Left ventricle myocardium inferior (tissue), 1 donor: ENCODE data around the gene NAMPT. TPM values are rescaled to one million over a fixed set of nuclear protein-coding genes. Genes with fewer than 3 reads are reported as not detected.

ENCODE experiments used
- DNase-seq: peaks from one replicate; pipeline ENCODE4 v3.0.0-alpha.2; 2020
- H3K27ac ChIP-seq: fragments of 200-600 bp; replicated peaks from 2 replicates; pipeline ENCODE4 v1.8.0; 2021
- H3K27me3 ChIP-seq: fragments of 200-600 bp; 2 replicates; pipeline ENCODE4 v1.8.0; 2021; ENCODE audit warnings: low read depth
- H3K36me3 ChIP-seq: fragments of 200-600 bp; 2 replicates; pipeline ENCODE4 v1.8.0; 2021
- H3K4me1 ChIP-seq: fragments of 200-600 bp; 2 replicates; pipeline ENCODE4 v1.8.0; 2021
- H3K4me3 ChIP-seq: fragments of 200-600 bp; 2 replicates; pipeline ENCODE4 v1.8.0; 2021; ENCODE audit warnings: mild to moderate bottlenecking, moderate library complexity
- H3K9me3 ChIP-seq: fragments of 200-600 bp; replicated peaks from 2 replicates; pipeline ENCODE4 v1.8.0; 2021
- CTCF ChIP-seq: fragments of 200-600 bp; IDR thresholded peaks from 2 replicates; pipeline ENCODE4 v1.8.0; 2021; ENCODE audit warnings: antibody characterized with exemption, mild to moderate bottlenecking, borderline replicate concordance
- intact Hi-C: fragments of 100-400 bp; cut with micrococcal nuclease; formaldehyde crosslinking; loops from one replicate; pipeline ENCODE4 v1.11.0; 2022
- total RNA-seq: library from RNA; stranded (reverse); fragmentation: NEBNext Ultra II Directional; extraction: Animal tissue kit (Norgen Biotek cat#: 25700); gene quantifications from one replicate; pipeline ENCODE4 v1.2.1, GENCODE V29; 2021
- donor health status: DM: no; HTN: yes; CAD: no; lungs with severe emphysema.

The NAMPT gene
- total RNA-seq, 1 donor from 2014 or later: 123 TPM

GRCh38 chr7:106285855-106286492 lies 1.2 kb upstream of the NAMPT start:
- intact Hi-C loops: no loop called here
- Histone ChIP-seq H3K9me3 (no peaks in the 10 kb centered on the region), H3K4me3 (peak overlapping the region; percentile 82), H3K36me3 (no peaks in the 10 kb centered on the region), H3K27ac (peak overlapping the region; percentile 93), H3K4me1 (peaks cover 41% of the 10 kb centered on the region), H3K27me3 (no peaks in the 10 kb centered on the region)
- no peak for DNase-seq
- no peak for TF ChIP-seq CTCF

GRCh38 chr7:106285051-106285854 lies 470 bp upstream of the NAMPT start:
- no peaks in the 10 kb centered on the region for H3K36me3 ChIP-seq
- no peak for TF ChIP-seq CTCF

GRCh38 chr7:106283831-106284713 lies 711 bp downstream of the NAMPT start:
- H3K27ac ChIP-seq: peak overlapping the region; percentile 93
- no peaks in the 10 kb centered on the region for H3K36me3 ChIP-seq
- H3K9me3 ChIP-seq: no peaks in the 10 kb centered on the region
- H3K4me1 ChIP-seq: peaks cover 60% of the 10 kb centered on the region
- intact Hi-C loops: no loop called here
- H3K27me3 ChIP-seq: no peaks in the 10 kb centered on the region
- peak; percentile 60 for DNase-seq
- peak overlapping the region; percentile 82 for H3K4me3 ChIP-seq
- TF ChIP-seq CTCF: no peak

More at GRCh38 chr7:106285051-106285854, 470 bp upstream of the NAMPT start:
- H3K4me3 ChIP-seq: peak overlapping the region; percentile 82
- H3K27ac ChIP-seq: peak overlapping the region; percentile 93
- no peaks in the 10 kb centered on the region for H3K27me3 ChIP-seq
- intact Hi-C loops: no loop called here
- no peaks in the 10 kb centered on the region for H3K9me3 ChIP-seq
- peaks cover 48% of the 10 kb centered on the region for H3K4me1 ChIP-seq
- peak; percentile 98 for DNase-seq

DNA sequence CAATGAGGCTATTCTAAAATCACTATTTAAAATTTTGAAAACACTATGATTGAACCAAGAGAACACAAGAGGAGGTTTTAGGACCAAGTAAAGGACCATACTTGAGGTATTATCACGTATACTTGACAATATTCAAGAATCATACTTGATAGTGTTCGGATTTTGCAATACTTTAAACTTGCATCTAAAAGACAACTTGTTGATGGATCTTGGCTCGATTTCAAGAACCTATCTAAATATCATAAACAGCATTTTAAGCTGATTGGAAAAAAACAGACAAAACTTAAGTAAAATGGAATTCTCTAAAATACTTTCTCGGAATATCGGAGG lies 1.3 kb downstream of the NAMPT start:
- H3K27me3 ChIP-seq: no peaks in the 10 kb centered on the region
- intact Hi-C loops: no loop called here
- no peak for TF ChIP-seq CTCF
- H3K27ac ChIP-seq: peak overlapping the region; percentile 93
- H3K36me3 ChIP-seq: no peaks in the 10 kb centered on the region
- no peak for DNase-seq
- H3K4me3 ChIP-seq: peak overlapping the region; percentile 82
- H3K4me1 ChIP-seq: peaks cover 66% of the 10 kb centered on the region
- H3K9me3 ChIP-seq: no peaks in the 10 kb centered on the region

GRCh38 chr7:106282852-106283251 lies 1.9 kb downstream of the NAMPT start:
- peaks cover 72% of the 10 kb centered on the region for H3K4me1 ChIP-seq
- no peaks in the 10 kb centered on the region for H3K36me3 ChIP-seq
- peak overlapping the region; percentile 82 for H3K4me3 ChIP-seq
- no peak for TF ChIP-seq CTCF
- intact Hi-C loops: no loop called here
- no peaks in the 10 kb centered on the region for H3K9me3 ChIP-seq
- peak overlapping the region; percentile 93 for H3K27ac ChIP-seq
- H3K27me3 ChIP-seq: no peaks in the 10 kb centered on the region
- no peak for DNase-seq
